Fibroblast of peridontal ligament (primary cell): Measurements from ENCODE around the gene SLC4A2.
"Not testable (repeated sequence)": the region's sequence is repeated elsewhere in the genome, so short reads cannot be mapped to it uniquely, and the experiment has no call there.

Experiments
- DNase-seq: peaks from one replicate; pipeline ENCODE4 v3.0.0-alpha.2; 2010; ENCODE audit errors: extremely low read depth

SLC4A2 gene, protein sequence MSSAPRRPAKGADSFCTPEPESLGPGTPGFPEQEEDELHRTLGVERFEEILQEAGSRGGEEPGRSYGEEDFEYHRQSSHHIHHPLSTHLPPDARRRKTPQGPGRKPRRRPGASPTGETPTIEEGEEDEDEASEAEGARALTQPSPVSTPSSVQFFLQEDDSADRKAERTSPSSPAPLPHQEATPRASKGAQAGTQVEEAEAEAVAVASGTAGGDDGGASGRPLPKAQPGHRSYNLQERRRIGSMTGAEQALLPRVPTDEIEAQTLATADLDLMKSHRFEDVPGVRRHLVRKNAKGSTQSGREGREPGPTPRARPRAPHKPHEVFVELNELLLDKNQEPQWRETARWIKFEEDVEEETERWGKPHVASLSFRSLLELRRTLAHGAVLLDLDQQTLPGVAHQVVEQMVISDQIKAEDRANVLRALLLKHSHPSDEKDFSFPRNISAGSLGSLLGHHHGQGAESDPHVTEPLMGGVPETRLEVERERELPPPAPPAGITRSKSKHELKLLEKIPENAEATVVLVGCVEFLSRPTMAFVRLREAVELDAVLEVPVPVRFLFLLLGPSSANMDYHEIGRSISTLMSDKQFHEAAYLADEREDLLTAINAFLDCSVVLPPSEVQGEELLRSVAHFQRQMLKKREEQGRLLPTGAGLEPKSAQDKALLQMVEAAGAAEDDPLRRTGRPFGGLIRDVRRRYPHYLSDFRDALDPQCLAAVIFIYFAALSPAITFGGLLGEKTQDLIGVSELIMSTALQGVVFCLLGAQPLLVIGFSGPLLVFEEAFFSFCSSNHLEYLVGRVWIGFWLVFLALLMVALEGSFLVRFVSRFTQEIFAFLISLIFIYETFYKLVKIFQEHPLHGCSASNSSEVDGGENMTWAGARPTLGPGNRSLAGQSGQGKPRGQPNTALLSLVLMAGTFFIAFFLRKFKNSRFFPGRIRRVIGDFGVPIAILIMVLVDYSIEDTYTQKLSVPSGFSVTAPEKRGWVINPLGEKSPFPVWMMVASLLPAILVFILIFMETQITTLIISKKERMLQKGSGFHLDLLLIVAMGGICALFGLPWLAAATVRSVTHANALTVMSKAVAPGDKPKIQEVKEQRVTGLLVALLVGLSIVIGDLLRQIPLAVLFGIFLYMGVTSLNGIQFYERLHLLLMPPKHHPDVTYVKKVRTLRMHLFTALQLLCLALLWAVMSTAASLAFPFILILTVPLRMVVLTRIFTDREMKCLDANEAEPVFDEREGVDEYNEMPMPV

DNA sequence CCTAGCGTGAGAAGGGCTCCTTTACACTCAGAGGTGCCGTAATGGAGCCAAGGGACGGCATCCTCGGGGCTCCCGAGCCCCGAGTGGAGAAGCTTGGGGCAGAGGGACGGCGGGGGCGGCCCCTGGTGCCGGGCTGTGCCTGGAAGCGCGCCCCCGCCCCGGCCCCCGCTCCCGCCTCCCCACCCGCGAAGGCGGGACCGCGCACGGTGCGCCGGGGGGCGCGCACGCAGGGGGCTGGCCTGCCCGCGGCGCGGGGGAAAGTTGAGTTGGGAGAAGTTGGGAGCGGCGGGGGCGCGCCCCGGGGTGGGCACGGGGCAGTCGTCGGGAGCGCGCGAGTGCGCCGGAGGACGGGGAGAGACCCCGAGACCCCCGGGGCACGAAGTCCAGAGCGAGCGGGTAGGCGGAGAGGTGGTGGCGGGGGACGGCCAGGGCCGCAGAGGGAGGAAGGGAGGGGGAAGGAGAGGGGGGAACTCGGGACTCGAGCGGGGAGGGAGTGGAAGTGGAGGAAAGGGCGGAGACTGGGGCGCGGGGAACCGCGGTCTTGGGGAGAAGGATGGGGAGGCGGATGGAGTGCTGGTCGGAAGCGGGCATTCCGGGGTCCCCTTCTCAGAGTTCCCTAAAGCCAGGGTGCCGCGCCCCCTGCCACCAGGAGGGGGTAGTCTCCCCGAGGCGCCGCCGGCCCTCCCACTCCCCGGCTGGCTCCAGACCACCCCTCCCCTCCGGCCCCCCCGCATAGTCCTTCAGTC lies at the start of gene SLC4A2:
Gene SLC4A2, plus strand, starts transcription at position 223 of the 746 bp plus-strand sequence. CDS start 2,399 bp downstream, outside the sequence.
- peak; percentile 48 for DNase-seq

DNA sequence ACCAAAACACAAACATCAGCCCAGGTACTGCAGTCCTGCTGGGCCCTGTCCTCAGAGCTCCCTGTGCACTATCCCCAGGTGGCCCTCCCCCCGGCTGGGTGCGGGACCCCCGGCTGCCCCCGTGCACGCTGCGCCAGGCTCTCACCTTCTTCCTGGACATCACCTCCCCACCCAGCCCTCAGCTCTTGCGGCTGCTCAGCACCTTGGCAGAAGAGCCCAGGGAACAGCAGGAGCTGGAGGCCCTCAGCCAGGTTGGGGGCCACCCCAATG lies 49.4 kb upstream of the SLC4A2 start:
- DNase-seq = no peak

- peak; percentile 8 for DNase-seq
Observed at GRCh38 chr7:151010307-151011096, 48.9 kb upstream of the SLC4A2 start.

GRCh38 chr7:151011097-151011409 lies 48.3 kb upstream of the SLC4A2 start:
- no peak for DNase-seq

GRCh38 chr7:151011616-151012015 lies 47.8 kb upstream of the SLC4A2 start:
- not testable (repeated sequence) for DNase-seq

DNA sequence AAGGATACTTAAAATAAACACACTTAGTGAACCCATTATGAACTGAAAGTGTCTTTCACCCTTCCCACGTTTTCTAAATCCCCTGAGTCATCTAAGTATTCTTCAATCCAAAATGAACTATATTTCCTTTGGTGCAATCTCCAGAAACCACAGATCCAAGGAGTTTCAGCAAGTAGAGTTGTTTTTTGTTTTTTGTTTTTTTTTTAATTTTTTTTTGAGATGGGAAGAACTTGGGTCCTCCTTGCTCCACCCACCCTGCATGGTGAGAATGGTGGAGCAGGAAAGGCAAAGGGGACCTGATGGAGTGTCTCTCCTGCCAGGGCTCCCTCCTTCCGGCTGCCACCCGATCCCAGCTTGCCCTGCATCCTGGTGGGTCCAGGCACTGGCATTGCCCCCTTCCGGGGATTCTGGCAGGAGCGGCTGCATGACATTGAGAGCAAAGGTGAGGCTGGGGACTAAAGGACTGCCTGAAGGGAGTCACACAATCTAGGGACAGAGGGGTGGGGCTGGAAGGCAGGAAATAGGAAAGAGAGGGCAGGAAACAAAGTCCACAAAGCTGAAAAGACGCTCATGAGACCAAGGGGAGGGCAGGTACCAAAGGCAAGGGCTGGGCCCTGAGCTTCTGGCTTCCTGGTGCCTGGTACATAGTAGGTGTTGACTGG lies 47.2 kb upstream of the SLC4A2 start:
- peak; percentile 5 for DNase-seq

DNA sequence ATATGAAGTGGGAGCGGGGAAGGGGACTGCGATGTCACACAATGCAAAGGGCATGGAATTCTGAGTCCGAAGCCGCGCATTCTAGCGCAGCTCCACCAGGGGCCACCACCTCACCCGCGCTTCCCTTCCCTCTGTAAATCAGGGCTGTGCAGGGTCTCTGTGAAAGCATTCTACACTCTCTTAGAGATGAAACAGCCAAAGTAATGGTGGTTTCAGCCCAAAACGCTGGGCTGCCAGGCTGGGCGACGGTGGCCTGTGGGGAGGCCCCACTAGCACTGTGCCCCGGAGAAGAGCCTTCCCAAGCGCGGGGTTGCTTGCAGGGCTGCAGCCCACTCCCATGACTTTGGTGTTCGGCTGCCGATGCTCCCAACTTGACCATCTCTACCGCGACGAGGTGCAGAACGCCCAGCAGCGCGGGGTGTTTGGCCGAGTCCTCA lies 46.5 kb upstream of the SLC4A2 start:
- DNase-seq = peak; percentile 21

DNA sequence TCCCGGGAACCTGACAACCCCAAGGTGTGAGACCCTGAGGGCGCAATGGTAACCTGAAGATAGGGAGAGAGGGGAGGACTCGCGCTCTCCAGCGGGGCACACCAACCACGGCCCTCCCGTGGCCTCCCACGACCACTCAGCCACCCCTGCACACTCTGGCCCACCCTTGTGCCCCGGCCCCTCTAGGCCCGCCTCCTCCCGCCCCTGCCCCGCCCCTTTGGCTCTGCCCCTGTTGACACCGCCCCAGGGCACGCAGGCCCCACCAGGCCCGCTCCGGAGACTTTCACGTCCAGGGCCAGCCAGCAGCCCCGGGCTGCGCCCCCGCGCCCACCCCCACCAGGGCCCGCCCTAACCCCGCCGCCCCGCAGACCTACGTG lies 46.0 kb upstream of the SLC4A2 start:
- no peak for DNase-seq

DNA sequence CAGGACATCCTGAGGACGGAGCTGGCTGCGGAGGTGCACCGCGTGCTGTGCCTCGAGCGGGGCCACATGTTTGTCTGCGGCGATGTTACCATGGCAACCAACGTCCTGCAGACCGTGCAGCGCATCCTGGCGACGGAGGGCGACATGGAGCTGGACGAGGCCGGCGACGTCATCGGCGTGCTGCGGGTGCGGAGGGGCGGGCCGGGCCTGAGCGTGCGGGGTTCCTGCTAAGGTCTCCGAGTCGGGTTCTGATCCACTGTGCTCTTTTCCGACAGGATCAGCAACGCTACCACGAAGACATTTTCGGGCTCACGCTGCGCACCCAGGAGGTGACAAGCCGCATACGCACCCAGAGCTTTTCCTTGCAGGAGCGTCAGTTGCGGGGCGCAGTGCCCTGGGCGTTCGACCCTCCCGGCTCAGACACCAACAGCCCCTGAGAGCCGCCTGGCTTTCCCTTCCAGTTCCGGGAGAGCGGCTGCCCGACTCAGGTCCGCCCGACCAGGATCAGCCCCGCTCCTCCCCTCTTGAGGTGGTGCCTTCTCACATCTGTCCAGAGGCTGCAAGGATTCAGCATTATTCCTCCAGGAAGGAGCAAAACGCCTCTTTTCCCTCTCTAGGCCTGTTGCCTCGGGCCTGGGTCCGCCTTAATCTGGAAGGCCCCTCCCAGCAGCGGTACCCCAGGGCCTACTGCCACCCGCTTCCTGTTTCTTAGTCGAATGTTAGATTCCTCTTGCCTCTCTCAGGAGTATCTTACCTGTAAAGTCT lies 45.5 kb upstream of the SLC4A2 start:
- peak; percentile 52 for DNase-seq

- no peak for DNase-seq
Observed at GRCh38 chr7:151014950-151015349, 44.4 kb upstream of the SLC4A2 start.

- DNase-seq = no peak
Observed at GRCh38 chr7:151015967-151016366, 43.4 kb upstream of the SLC4A2 start.

- no peak for DNase-seq
Observed at GRCh38 chr7:151016505-151016904, 42.9 kb upstream of the SLC4A2 start.

GRCh38 chr7:151016942-151017341 lies 42.4 kb upstream of the SLC4A2 start:
- DNase-seq = no peak

DNA sequence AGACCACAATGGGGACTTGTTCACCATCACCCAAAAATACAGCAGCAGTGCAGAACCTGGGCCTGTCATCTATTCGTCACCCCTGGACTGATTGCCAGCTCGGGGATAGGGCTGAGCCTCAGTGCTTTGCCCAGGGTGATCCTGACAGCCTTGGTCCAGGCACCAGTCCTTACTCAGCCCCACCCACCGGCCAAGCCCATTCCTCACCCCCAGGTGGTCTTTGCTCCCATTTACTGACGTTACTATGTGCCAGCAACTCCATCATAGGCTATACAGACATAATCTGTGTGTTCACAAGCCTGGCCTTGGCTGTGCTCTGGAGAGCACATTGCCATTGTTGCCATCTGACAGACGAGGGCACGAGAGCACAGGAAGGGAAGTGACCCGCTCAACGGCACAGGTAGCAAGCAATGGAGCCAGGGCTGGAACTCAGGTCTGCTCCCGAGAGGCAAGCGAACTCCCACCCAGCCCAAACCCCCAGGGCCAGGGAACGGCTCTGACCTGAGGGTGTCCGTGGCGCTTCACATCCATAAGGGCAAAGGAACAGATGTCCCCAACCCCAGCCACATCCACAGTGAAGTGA lies 41.9 kb upstream of the SLC4A2 start:
- no peak for DNase-seq

GRCh38 chr7:151017953-151018420 lies 41.4 kb upstream of the SLC4A2 start:
- DNase-seq = no peak

GRCh38 chr7:151018421-151019129 lies 40.8 kb upstream of the SLC4A2 start:
- no peak for DNase-seq

DNA sequence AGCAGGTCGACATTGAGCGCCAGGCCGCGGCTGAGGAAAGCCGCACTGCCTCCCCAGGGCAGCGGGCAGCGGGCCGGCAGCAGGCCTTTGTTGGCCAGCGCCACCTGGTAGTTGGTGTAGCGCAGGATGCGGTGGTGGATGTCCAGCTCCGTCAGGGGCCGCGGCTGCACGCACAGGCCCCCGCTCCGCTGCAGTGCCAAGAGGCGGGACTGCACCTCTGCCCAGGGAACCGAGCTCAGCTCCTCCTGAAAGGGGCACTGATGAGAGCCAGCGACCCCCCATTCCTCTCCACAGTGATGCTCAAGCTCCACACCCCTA lies 40.3 kb upstream of the SLC4A2 start:
- DNase-seq = no peak

DNA sequence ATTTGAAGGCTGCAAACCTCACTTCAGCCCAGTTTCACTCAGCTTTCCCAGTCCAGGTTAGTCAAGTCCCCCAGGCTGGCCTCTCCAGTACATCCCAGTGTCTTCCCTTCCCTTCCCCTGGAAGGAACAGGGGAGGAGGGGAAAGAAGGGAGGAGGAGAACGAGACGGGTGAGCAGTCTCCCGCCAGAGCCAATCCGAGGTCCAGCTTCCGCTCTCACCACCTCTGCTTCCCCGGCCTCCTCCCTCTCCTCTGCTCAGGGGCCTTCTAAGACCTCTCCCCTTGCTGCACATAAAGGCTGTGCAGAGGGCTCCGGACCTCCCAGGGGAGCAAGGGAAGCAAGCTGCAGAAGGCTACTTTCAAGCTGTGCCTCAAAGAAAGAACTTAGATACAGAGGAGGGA lies 39.2 kb upstream of the SLC4A2 start:
- DNase-seq = no peak

DNA sequence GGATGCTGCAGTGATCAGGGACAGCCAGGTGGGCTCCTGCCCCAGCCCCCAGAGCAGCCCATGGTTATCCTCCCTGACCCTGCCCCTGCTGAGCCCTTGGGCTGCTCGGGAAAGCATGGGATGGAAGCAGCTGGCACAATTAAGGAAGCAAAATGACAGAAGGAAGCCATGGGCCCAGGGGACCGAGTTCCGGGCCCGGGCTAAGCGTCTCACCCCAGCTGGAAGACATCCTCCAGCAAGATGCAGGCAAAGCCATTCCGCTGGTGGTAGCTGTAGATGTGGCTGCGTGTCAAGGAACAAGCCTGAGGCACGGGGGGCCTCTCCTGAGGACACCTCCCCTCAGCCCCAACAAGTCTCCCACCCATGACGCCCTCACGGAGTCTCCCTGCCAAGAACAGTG lies 36.2 kb upstream of the SLC4A2 start:
- DNase-seq = no peak
